ENCODE measurements around the gene CDKN1A. TPM values are rescaled to one million over a fixed set of nuclear protein-coding genes. Genes with fewer than 3 reads are reported as not detected.
A peak's percentile ranks its signal among the peaks of the same experiment; 100 is the strongest.
"Not testable (repeated sequence)": the region's sequence is repeated elsewhere in the genome, so short reads cannot be mapped to it uniquely, and the experiment has no call there.

The CDKN1A gene
- total and polyA plus RNA-seq, 11 donors: 27.5 to 658 (median 99.8) TPM

- Histone ChIP-seq H3K9me3 (no peaks in the 10 kb centered on the region), H3K27me3 (no peaks in the 10 kb centered on the region), H3K4me1 (no peaks in the 10 kb centered on the region), H3K36me3 (no peaks in the 10 kb centered on the region), H3K27ac (no peak overlapping the region), H3K4me3 (no peak overlapping the region)
- intact Hi-C loops (cut with DNase I): loop anchor here in 1 of 10 donors (10.0 kb wide), 1 partner anchor 97 kb away; no protein-coding TSS in a partner anchor
- DNase-seq: peak in 1 of 5 donors; percentile 41
- no peak for ATAC-seq
- 77 to 89% (median 82%) methylated on average over 11 to 15 of the region's 15 CpGs for WGBS, 4 donors
- TF ChIP-seq, protein P1, sequence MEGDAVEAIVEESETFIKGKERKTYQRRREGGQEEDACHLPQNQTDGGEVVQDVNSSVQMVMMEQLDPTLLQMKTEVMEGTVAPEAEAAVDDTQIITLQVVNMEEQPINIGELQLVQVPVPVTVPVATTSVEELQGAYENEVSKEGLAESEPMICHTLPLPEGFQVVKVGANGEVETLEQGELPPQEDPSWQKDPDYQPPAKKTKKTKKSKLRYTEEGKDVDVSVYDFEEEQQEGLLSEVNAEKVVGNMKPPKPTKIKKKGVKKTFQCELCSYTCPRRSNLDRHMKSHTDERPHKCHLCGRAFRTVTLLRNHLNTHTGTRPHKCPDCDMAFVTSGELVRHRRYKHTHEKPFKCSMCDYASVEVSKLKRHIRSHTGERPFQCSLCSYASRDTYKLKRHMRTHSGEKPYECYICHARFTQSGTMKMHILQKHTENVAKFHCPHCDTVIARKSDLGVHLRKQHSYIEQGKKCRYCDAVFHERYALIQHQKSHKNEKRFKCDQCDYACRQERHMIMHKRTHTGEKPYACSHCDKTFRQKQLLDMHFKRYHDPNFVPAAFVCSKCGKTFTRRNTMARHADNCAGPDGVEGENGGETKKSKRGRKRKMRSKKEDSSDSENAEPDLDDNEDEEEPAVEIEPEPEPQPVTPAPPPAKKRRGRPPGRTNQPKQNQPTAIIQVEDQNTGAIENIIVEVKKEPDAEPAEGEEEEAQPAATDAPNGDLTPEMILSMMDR (IDR thresholded peaks at IDR 0.05): no peak
- no peak for TF ChIP-seq POLR2A (IDR thresholded peaks at IDR 0.05)
These were observed 43.0 kb downstream of the CDKN1A start for GRCh38 chr6:36721369-36722140.

DNA sequence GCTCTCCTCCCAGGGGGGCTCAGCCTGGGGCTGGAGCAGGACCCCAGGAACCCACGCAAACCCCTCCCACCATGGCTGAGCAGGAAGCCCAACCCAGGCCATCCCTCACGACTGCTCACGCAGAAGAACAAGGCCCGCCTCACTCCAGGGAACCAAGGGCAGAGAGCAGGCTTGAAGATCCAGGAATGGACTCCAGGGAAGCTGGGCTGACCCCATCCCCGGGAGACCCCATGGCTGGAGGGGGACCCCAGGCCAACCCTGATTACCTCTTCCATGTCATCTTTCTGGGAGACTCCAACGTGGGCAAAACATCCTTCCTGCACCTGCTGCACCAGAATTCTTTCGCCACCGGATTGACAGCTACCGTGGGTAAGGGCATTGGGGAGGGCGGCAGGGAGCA lies 43.9 kb downstream of the CDKN1A start:
- Histone ChIP-seq H3K27me3 (no peaks in the 10 kb centered on the region), H3K36me3 (no peaks in the 10 kb centered on the region), H3K4me3 (no peak overlapping the region), H3K4me1 (peaks cover 0 to 2% (median 0%) of the 10 kb centered on the region in 12 donors), H3K9me3 (no peaks in the 10 kb centered on the region), H3K27ac (no peak overlapping the region)
- no peak for ATAC-seq
- peak in 1 of 5 donors; percentile 46 for DNase-seq
- intact Hi-C loops (cut with DNase I): loop anchor here in 1 of 10 donors (10.0 kb wide), 1 partner anchor 98 kb away; no protein-coding TSS in a partner anchor
- WGBS, 4 donors: 89 to 94% (median 93%) methylated on average over 10 of the region's 10 CpGs
- TF ChIP-seq POLR2A (IDR thresholded peaks at IDR 0.05): no peak
- TF ChIP-seq, protein P1 (IDR thresholded peaks at IDR 0.05): no peak

DNA sequence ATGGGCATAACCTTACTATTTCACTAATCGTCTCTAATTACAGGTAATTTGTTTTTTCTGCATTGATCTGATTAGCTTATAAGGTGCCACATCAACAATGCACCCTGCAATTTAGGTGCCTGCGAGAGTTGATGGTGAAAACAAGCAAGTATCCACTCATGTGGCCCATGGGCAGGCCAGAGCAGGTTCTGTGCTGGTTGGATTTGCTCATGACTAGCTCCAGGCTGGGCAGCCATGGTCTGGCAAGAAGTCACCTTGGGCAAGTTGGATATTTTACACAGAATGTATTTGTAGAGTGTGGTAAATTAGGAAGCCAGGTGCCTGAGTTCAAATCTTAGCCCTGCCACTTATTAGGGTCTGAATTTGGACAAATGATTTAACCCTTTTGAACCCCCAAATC lies 44.4 kb downstream of the CDKN1A start:
- H3K27ac ChIP-seq: no peak overlapping the region
- peak in 1 of 5 donors; percentile 28 for DNase-seq
- no peaks in the 10 kb centered on the region for H3K36me3 ChIP-seq
- H3K27me3 ChIP-seq: no peaks in the 10 kb centered on the region
- no peaks in the 10 kb centered on the region for H3K9me3 ChIP-seq
- peaks cover 0 to 7% (median 0%) of the 10 kb centered on the region in 12 donors for H3K4me1 ChIP-seq
- no peak overlapping the region for H3K4me3 ChIP-seq
- no peak for TF ChIP-seq POLR2A (IDR thresholded peaks at IDR 0.05)
- TF ChIP-seq, protein P1 (IDR thresholded peaks at IDR 0.05): no peak
- no peak for ATAC-seq
- intact Hi-C loops (cut with DNase I): loop anchor here in 1 of 10 donors (10.0 kb wide), 1 partner anchor 98 kb away; no protein-coding TSS in a partner anchor
- 91 to 97% (median 95%) methylated on average over 2 of the region's 2 CpGs for WGBS, 4 donors

DNA sequence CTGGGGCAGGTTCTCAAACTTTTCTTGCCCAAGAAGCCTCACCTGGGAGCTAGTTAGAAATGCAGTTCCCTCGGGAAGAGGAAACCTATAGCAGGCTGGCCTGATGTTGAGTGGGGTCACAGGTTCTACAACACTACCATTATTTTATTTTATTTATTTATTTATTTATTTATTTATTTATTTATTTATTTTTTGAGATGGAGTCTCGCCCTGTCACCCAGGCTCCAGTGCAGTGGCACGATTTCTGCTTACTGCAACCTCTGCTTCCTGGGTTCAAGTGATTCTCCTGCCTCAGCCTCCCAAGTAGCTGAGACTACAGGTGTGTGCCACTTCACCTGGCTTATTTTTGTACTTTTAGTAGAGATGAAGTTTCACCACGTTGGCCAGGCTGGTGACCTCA lies 45.5 kb downstream of the CDKN1A start:
- not testable (repeated sequence) for ATAC-seq, H3K36me3 ChIP-seq, H3K4me3 ChIP-seq, H3K27me3 ChIP-seq, H3K9me3 ChIP-seq, H3K27ac ChIP-seq
- intact Hi-C loops (cut with DNase I): loop anchor here in 3 of 10 donors (1.0 to 10.0 kb wide), 4 partner anchors 99 to 109 kb away; no protein-coding TSS in a partner anchor
- DNase-seq: peak in 1 of 5 donors; percentile 14
- WGBS, 4 donors: 92 to 97% (median 95%) methylated on average over 4 of the region's 4 CpGs
- peaks cover 0 to 17% (median under 1%) of the 10 kb centered on the region in 12 donors for H3K4me1 ChIP-seq

Measured in heart left ventricle (tissue), 16 donors.